HAP-1 (cell line): ENCODE measurements around the gene GAPVD1.
"Not testable (repeated sequence)": the region's sequence is repeated elsewhere in the genome, so short reads cannot be mapped to it uniquely, and the experiment has no call there.

Experiments used
- DNase-seq, 2 experiments: peaks; one replicate each; pipeline ENCODE4 v3.0.0-alpha.2; 2016 to 2020; ENCODE audit warnings: low spot score in 2 of 2
- H3K27me3 ChIP-seq: fragments of 250-450 bp; sonication (Bioruptor Pico); 2 replicates; pipeline ENCODE4 v1.5.1; 2020; ENCODE audit warnings: low read depth, mild to moderate bottlenecking, moderate library complexity
- H3K36me3 ChIP-seq: fragments of 250-450 bp; sonication (Bioruptor Pico); replicated peaks from 2 replicates; pipeline ENCODE4 v1.5.1; 2020; ENCODE audit warnings: mild to moderate bottlenecking
- H3K4me1 ChIP-seq: fragments of 250-450 bp; sonication (Bioruptor Pico); 2 replicates; pipeline ENCODE4 v1.5.1; 2020; ENCODE audit warnings: mild to moderate bottlenecking
- H3K4me3 ChIP-seq: fragments of 250-450 bp; sonication (Bioruptor Pico); 2 replicates; pipeline ENCODE4 v1.5.1; 2020; ENCODE audit warnings: mild to moderate bottlenecking, moderate library complexity
- H3K9me3 ChIP-seq: fragments of 250-450 bp; sonication (Bioruptor Pico); 2 replicates; pipeline ENCODE4 v1.5.1; 2020; ENCODE audit warnings: mild to moderate bottlenecking, moderate library complexity
- in situ Hi-C: fragments of 300-500 bp; cut with MboI; formaldehyde crosslinking; loops from 3 replicates; pipeline ENCODE4 v1.14.3; 2020; ENCODE audit warnings: low sequenced_read_pairs, inconsistent platforms, mixed read lengths

Gene GAPVD1

GRCh38 chr9:125262294-125262991, 817 bp downstream of the GAPVD1 start:
- in situ Hi-C loops = no loop called here
- peaks cover 13% of the 10 kb centered on the region for H3K4me1 ChIP-seq
- no peaks in the 10 kb centered on the region for H3K27me3 ChIP-seq

GRCh38 chr9:125264068-125264467, 2.4 kb downstream of the GAPVD1 start:
- H3K36me3 ChIP-seq, H3K27me3 ChIP-seq, in situ Hi-C loops, DNase-seq, H3K9me3 ChIP-seq, H3K4me3 ChIP-seq: not testable (repeated sequence)
- H3K4me1 ChIP-seq = peaks cover 13% of the 10 kb centered on the region

More at GRCh38 chr9:125262294-125262991, 817 bp downstream of the GAPVD1 start:
- Histone ChIP-seq H3K9me3 (no peaks in the 10 kb centered on the region), H3K36me3 (peaks cover 3% of the 10 kb centered on the region), H3K4me3 (peak overlapping the region; percentile 98)
- DNase-seq = no peak

- in situ Hi-C loops = no loop called here
- H3K9me3 ChIP-seq = no peaks in the 10 kb centered on the region
- peaks cover 3% of the 10 kb centered on the region for H3K36me3 ChIP-seq
- no peaks in the 10 kb centered on the region for H3K27me3 ChIP-seq
- H3K4me3 ChIP-seq = no peak overlapping the region
- DNase-seq = no peak
- H3K4me1 ChIP-seq = peaks cover 16% of the 10 kb centered on the region
Measured at GRCh38 chr9:125268394-125269013, 6.9 kb downstream of the GAPVD1 start.

- Histone ChIP-seq H3K27me3 (no peaks in the 10 kb centered on the region), H3K36me3 (peaks cover 3% of the 10 kb centered on the region), H3K9me3 (no peaks in the 10 kb centered on the region)
Measured at GRCh38 chr9:125269014-125269397, 7.4 kb downstream of the GAPVD1 start.

GRCh38 chr9:125271081-125271480, 9.5 kb downstream of the GAPVD1 start:
- Histone ChIP-seq H3K4me1 (peaks cover 16% of the 10 kb centered on the region), H3K4me3 (no peak overlapping the region), H3K9me3 (no peaks in the 10 kb centered on the region), H3K27me3 (no peaks in the 10 kb centered on the region), H3K36me3 (peaks cover 3% of the 10 kb centered on the region)
- in situ Hi-C loops = no loop called here
- DNase-seq = no peak

More at GRCh38 chr9:125269014-125269397, 7.4 kb downstream of the GAPVD1 start:
- no peak for DNase-seq
- in situ Hi-C loops = no loop called here
- peaks cover 16% of the 10 kb centered on the region for H3K4me1 ChIP-seq
- no peak overlapping the region for H3K4me3 ChIP-seq

GRCh38 chr9:125272697-125273096, 11.1 kb downstream of the GAPVD1 start:
- DNase-seq = no peak
- no peaks in the 10 kb centered on the region for H3K9me3 ChIP-seq
- no peaks in the 10 kb centered on the region for H3K27me3 ChIP-seq
- in situ Hi-C loops = no loop called here
- H3K4me3 ChIP-seq = no peak overlapping the region
- peaks cover 16% of the 10 kb centered on the region for H3K4me1 ChIP-seq
- H3K36me3 ChIP-seq = no peaks in the 10 kb centered on the region

- H3K36me3 ChIP-seq = no peaks in the 10 kb centered on the region
- H3K4me3 ChIP-seq = no peak overlapping the region
- peaks cover 10% of the 10 kb centered on the region for H3K4me1 ChIP-seq
Measured at GRCh38 chr9:125276771-125277170, 15.1 kb downstream of the GAPVD1 start.

GRCh38 chr9:125277411-125277810, 15.8 kb downstream of the GAPVD1 start:
- DNase-seq = no peak
- no peak overlapping the region for H3K4me3 ChIP-seq
- no peaks in the 10 kb centered on the region for H3K36me3 ChIP-seq
- H3K4me1 ChIP-seq = peaks cover 4% of the 10 kb centered on the region
- in situ Hi-C loops = no loop called here
- H3K27me3 ChIP-seq = no peaks in the 10 kb centered on the region
- no peaks in the 10 kb centered on the region for H3K9me3 ChIP-seq

More at GRCh38 chr9:125276771-125277170, 15.1 kb downstream of the GAPVD1 start:
- Histone ChIP-seq H3K27me3 (no peaks in the 10 kb centered on the region), H3K9me3 (no peaks in the 10 kb centered on the region)
- in situ Hi-C loops = no loop called here
- no peak for DNase-seq

- no peak overlapping the region for H3K4me3 ChIP-seq
- no peak for DNase-seq
- H3K36me3 ChIP-seq = no peaks in the 10 kb centered on the region; the same call in 1 of the 2 replicates
- no peaks in the 10 kb centered on the region for H3K27me3 ChIP-seq
- in situ Hi-C loops = no loop called here
- H3K9me3 ChIP-seq = no peaks in the 10 kb centered on the region
- H3K4me1 ChIP-seq = no peaks in the 10 kb centered on the region
Measured at GRCh38 chr9:125280945-125281344, 19.3 kb downstream of the GAPVD1 start.

- no peak for DNase-seq
- in situ Hi-C loops = no loop called here
Measured at GRCh38 chr9:125284855-125285254, 23.2 kb downstream of the GAPVD1 start.

GRCh38 chr9:125286935-125287433, 25.4 kb downstream of the GAPVD1 start:
- DNase-seq, H3K4me3 ChIP-seq, H3K36me3 ChIP-seq, H3K4me1 ChIP-seq, H3K9me3 ChIP-seq, in situ Hi-C loops, H3K27me3 ChIP-seq: not testable (repeated sequence)

More at GRCh38 chr9:125284855-125285254, 23.2 kb downstream of the GAPVD1 start:
- Histone ChIP-seq H3K36me3 (no peaks in the 10 kb centered on the region; the same call in 1 of the 2 replicates), H3K4me3 (no peak overlapping the region), H3K27me3 (no peaks in the 10 kb centered on the region), H3K4me1 (no peaks in the 10 kb centered on the region), H3K9me3 (no peaks in the 10 kb centered on the region)

GRCh38 chr9:125293134-125293533, 31.5 kb downstream of the GAPVD1 start:
- H3K9me3 ChIP-seq = no peaks in the 10 kb centered on the region
- in situ Hi-C loops = no loop called here
- H3K27me3 ChIP-seq = no peaks in the 10 kb centered on the region
- no peaks in the 10 kb centered on the region for H3K36me3 ChIP-seq
- no peaks in the 10 kb centered on the region for H3K4me1 ChIP-seq
- DNase-seq = peak in 1 of 2 experiments; percentile 18
- H3K4me3 ChIP-seq = no peak overlapping the region

GRCh38 chr9:125295657-125296056, 34.0 kb downstream of the GAPVD1 start:
- no peak for DNase-seq
- in situ Hi-C loops = no loop called here
- peaks cover 5% of the 10 kb centered on the region; the same call in 1 of the 2 replicates for H3K36me3 ChIP-seq

GRCh38 chr9:125296843-125297372, 35.3 kb downstream of the GAPVD1 start:
- Histone ChIP-seq H3K4me1 (no peaks in the 10 kb centered on the region), H3K36me3 (peaks cover 9% of the 10 kb centered on the region), H3K27me3 (no peaks in the 10 kb centered on the region), H3K9me3 (no peaks in the 10 kb centered on the region), H3K4me3 (no peak overlapping the region)
- in situ Hi-C loops = no loop called here
- DNase-seq = no peak

More at GRCh38 chr9:125295657-125296056, 34.0 kb downstream of the GAPVD1 start:
- Histone ChIP-seq H3K27me3 (no peaks in the 10 kb centered on the region), H3K4me3 (no peak overlapping the region), H3K9me3 (no peaks in the 10 kb centered on the region), H3K4me1 (no peaks in the 10 kb centered on the region)
